Duodenal mucosa (tissue), 2 donors: ENCODE data around the gene ARHGAP8.
"Not testable (repeated sequence)": the region's sequence is repeated elsewhere in the genome, so short reads cannot be mapped to it uniquely, and the experiment has no call there.

Experiments
- H3K27ac ChIP-seq: one replicate; pipeline ENCODE4 v1.7.0; 2013; ENCODE audit warnings: low read depth, low read length
- H3K27me3 ChIP-seq, 2 donors: one replicate each; pipeline ENCODE4 v1.7.0; 2013; ENCODE audit warnings: low read length in 2 of 2, control low read depth in 1 of 2; ENCODE audit not compliant: insufficient read depth in 2 of 2, control insufficient read depth in 1 of 2
- H3K36me3 ChIP-seq, 2 donors: one replicate each; pipeline ENCODE4 v1.7.0; 2013; ENCODE audit warnings: low read length in 2 of 2, control low read depth in 1 of 2; ENCODE audit not compliant: insufficient read depth in 2 of 2, control insufficient read depth in 1 of 2
- H3K4me1 ChIP-seq, 2 donors: one replicate each; pipeline ENCODE4 v1.7.0; 2013; ENCODE audit warnings: low read length in 2 of 2, control low read depth in 1 of 2; ENCODE audit not compliant: insufficient read depth in 2 of 2, control insufficient read depth in 1 of 2
- H3K4me3 ChIP-seq, 2 donors: one replicate each; pipeline ENCODE4 v1.7.0; 2013; ENCODE audit warnings: low read length in 2 of 2, low read depth in 1 of 2
- H3K9ac ChIP-seq, 2 donors: one replicate each; pipeline ENCODE4 v1.7.0; 2013; ENCODE audit warnings: low read length in 2 of 2, low read depth in 1 of 2
- H3K9me3 ChIP-seq, 2 donors: one replicate each; pipeline ENCODE4 v1.7.0; 2013; ENCODE audit warnings: low read length in 2 of 2, control low read depth in 1 of 2; ENCODE audit not compliant: control insufficient read depth in 1 of 2

ARHGAP8 gene

GRCh38 chr22:44738347-44738715 is 14.0 kb upstream of the ARHGAP8 start:
- Histone ChIP-seq H3K9me3 (no peaks in the 10 kb centered on the region), H3K27ac (no peak overlapping the region), H3K9ac (no peak overlapping the region), H3K27me3 (peaks cover 0 to 20% of the 10 kb centered on the region in 2 donors), H3K4me1 (peaks cover 13 to 19% of the 10 kb centered on the region in 2 donors), H3K36me3 (no peaks in the 10 kb centered on the region), H3K4me3 (no peak overlapping the region)

- no peaks in the 10 kb centered on the region for H3K36me3 ChIP-seq
- H3K9ac ChIP-seq, result no peak overlapping the region
- no peaks in the 10 kb centered on the region for H3K9me3 ChIP-seq
- H3K27me3 ChIP-seq, result peaks cover 0 to 20% of the 10 kb centered on the region in 2 donors
- H3K27ac ChIP-seq, result no peak overlapping the region
- H3K4me3 ChIP-seq, result no peak overlapping the region
- peaks cover 13 to 19% of the 10 kb centered on the region in 2 donors for H3K4me1 ChIP-seq
Measured at GRCh38 chr22:44739024-44739423, 13.4 kb upstream of the ARHGAP8 start.

- H3K27ac ChIP-seq, H3K4me3 ChIP-seq, H3K9ac ChIP-seq, H3K9me3 ChIP-seq, H3K36me3 ChIP-seq: not testable (repeated sequence)
- peaks cover 0 to 20% of the 10 kb centered on the region in 2 donors for H3K27me3 ChIP-seq
- peaks cover 13 to 19% of the 10 kb centered on the region in 2 donors for H3K4me1 ChIP-seq
Measured at GRCh38 chr22:44739666-44740065, 12.7 kb upstream of the ARHGAP8 start.

- Histone ChIP-seq H3K9me3 (no peaks in the 10 kb centered on the region), H3K9ac (no peak overlapping the region), H3K4me1 (peaks cover 13 to 19% of the 10 kb centered on the region in 2 donors), H3K4me3 (no peak overlapping the region), H3K27me3 (peaks cover 0 to 20% of the 10 kb centered on the region in 2 donors), H3K36me3 (no peaks in the 10 kb centered on the region), H3K27ac (no peak overlapping the region)
Measured at GRCh38 chr22:44740307-44740706, 12.1 kb upstream of the ARHGAP8 start.

- Histone ChIP-seq H3K9ac (no peak overlapping the region), H3K27ac (no peak overlapping the region), H3K9me3 (no peaks in the 10 kb centered on the region), H3K4me3 (no peak overlapping the region), H3K27me3 (peaks cover 0 to 11% of the 10 kb centered on the region in 2 donors), H3K36me3 (no peaks in the 10 kb centered on the region), H3K4me1 (peaks cover 7 to 22% of the 10 kb centered on the region in 2 donors)
Measured at GRCh38 chr22:44741929-44742328, 10.4 kb upstream of the ARHGAP8 start.

GRCh38 chr22:44743247-44743646 is 9.1 kb upstream of the ARHGAP8 start:
- no peak overlapping the region for H3K4me3 ChIP-seq
- H3K27me3 ChIP-seq, result no peaks in the 10 kb centered on the region
- H3K27ac ChIP-seq, result no peak overlapping the region
- no peak overlapping the region for H3K9ac ChIP-seq
- peaks cover 3 to 24% of the 10 kb centered on the region in 2 donors for H3K4me1 ChIP-seq
- no peaks in the 10 kb centered on the region for H3K9me3 ChIP-seq
- no peaks in the 10 kb centered on the region for H3K36me3 ChIP-seq

GRCh38 chr22:44743804-44744211 is 8.6 kb upstream of the ARHGAP8 start:
- H3K36me3 ChIP-seq, result no peaks in the 10 kb centered on the region
- peaks cover 3 to 21% of the 10 kb centered on the region in 2 donors for H3K4me1 ChIP-seq
- no peak overlapping the region for H3K9ac ChIP-seq
- no peaks in the 10 kb centered on the region for H3K9me3 ChIP-seq
- no peak overlapping the region for H3K4me3 ChIP-seq
- H3K27me3 ChIP-seq, result no peaks in the 10 kb centered on the region
- no peak overlapping the region for H3K27ac ChIP-seq

- H3K27ac ChIP-seq, result no peak overlapping the region
- peaks cover 3 to 21% of the 10 kb centered on the region in 2 donors for H3K4me1 ChIP-seq
- no peaks in the 10 kb centered on the region for H3K27me3 ChIP-seq
- H3K9ac ChIP-seq, result peak overlapping the region in 1 of 2 donors; percentile 2
- H3K4me3 ChIP-seq, result no peak overlapping the region
- no peaks in the 10 kb centered on the region for H3K9me3 ChIP-seq
- no peaks in the 10 kb centered on the region for H3K36me3 ChIP-seq
Measured at GRCh38 chr22:44745853-44746789, 6.3 kb upstream of the ARHGAP8 start.

- not testable (repeated sequence) for H3K9ac ChIP-seq, H3K4me3 ChIP-seq, H3K27me3 ChIP-seq, H3K36me3 ChIP-seq, H3K9me3 ChIP-seq, H3K27ac ChIP-seq
- peaks cover 3 to 25% of the 10 kb centered on the region in 2 donors for H3K4me1 ChIP-seq
Measured at GRCh38 chr22:44747784-44748127, 4.6 kb upstream of the ARHGAP8 start.

- Histone ChIP-seq H3K9me3 (no peaks in the 10 kb centered on the region), H3K9ac (no peak overlapping the region), H3K27me3 (peaks cover 0 to 2% of the 10 kb centered on the region in 2 donors), H3K4me3 (no peak overlapping the region), H3K4me1 (peaks cover 4 to 33% of the 10 kb centered on the region in 2 donors), H3K27ac (no peak overlapping the region), H3K36me3 (no peaks in the 10 kb centered on the region)
Measured at GRCh38 chr22:44748524-44748923, 3.9 kb upstream of the ARHGAP8 start.
